Lower leg skin (tissue), 4 donors: ENCODE results near the gene MAS1L. TPM values are rescaled to one million over a fixed set of nuclear protein-coding genes. Genes with fewer than 3 reads are reported as not detected.
A peak's percentile ranks its signal among the peaks of the same experiment; 100 is the strongest.

Source experiments
- DNase-seq, 2 donors: peaks; one replicate each; pipeline ENCODE4 v3.0.0-alpha.2; 2019; ENCODE audit warnings: low spot score in 2 of 2
- H3K4me3 ChIP-seq: fragments of 200-600 bp; sonication (generic); 2 replicates; pipeline ENCODE4 v1.5.1; 2017; ENCODE audit warnings: mild to moderate bottlenecking, low read depth; ENCODE audit not compliant: poor library complexity, severe bottlenecking
- CTCF ChIP-seq, 3 donors: fragments of 450-650 bp; IDR thresholded peaks; one replicate each; pipeline ENCODE4 v1.5.1; 2016; ENCODE audit warnings: antibody characterized with exemption in 3 of 3, mild to moderate bottlenecking in 3 of 3, moderate library complexity in 2 of 3
- POLR2A ChIP-seq, 2 donors: fragments of 450-650 bp; IDR thresholded peaks; one replicate each; pipeline ENCODE4 v1.6.1; 2016 to 2017; ENCODE audit warnings: antibody characterized with exemption in 2 of 2, mild to moderate bottlenecking in 1 of 2, moderate library complexity in 1 of 2
- WGBS, 2 donors: methylation state at CpG; one replicate each; pipeline ENCODE4 v1.1.5; 2018; 5-methylcytosine and 5-hydroxymethylcytosine counted together
- intact Hi-C: fragments of 100-400 bp; cut with DNase I; formaldehyde crosslinking; loops from one replicate; pipeline ENCODE4 v1.15.0; 2023; ENCODE audit warnings: low total_unique reads
- total RNA-seq, 4 donors: library from RNA; depleted of rRNA; stranded (reverse); fragments of >200 nt; gene quantifications; one replicate each; pipeline ENCODE4 v1.1.0, GENCODE V29; 2016

The MAS1L gene
- total RNA-seq, 4 donors from 2014 or later = not detected

- intact Hi-C loops = no loop called here
- no peak overlapping the region for H3K4me3 ChIP-seq
- no peak for TF ChIP-seq POLR2A (IDR thresholded peaks at IDR 0.05)
- TF ChIP-seq CTCF (IDR thresholded peaks at IDR 0.05) = no peak
- no peak for DNase-seq
- WGBS, 2 donors = 64 to 66% methylated on average over 7 of the region's 7 CpGs
These were observed 36.9 kb upstream of the MAS1L start for GRCh38 chr6:29524444-29525310.

- TF ChIP-seq POLR2A (IDR thresholded peaks at IDR 0.05) (no peak), CTCF (IDR thresholded peaks at IDR 0.05) (no peak)
- H3K4me3 ChIP-seq = no peak overlapping the region
- intact Hi-C loops = no loop called here
- 82 to 88% methylated on average over 2 of the region's 2 CpGs for WGBS, 2 donors
- no peak for DNase-seq
These were observed 36.3 kb upstream of the MAS1L start for GRCh38 chr6:29524044-29524443.

- H3K4me3 ChIP-seq = no peak overlapping the region
- TF ChIP-seq CTCF (IDR thresholded peaks at IDR 0.05) = no peak
- TF ChIP-seq POLR2A (IDR thresholded peaks at IDR 0.05) = no peak
- 77 to 78% methylated on average over 2 of the region's 2 CpGs for WGBS, 2 donors
- intact Hi-C loops = no loop called here
- no peak for DNase-seq
These were observed 34.5 kb upstream of the MAS1L start for GRCh38 chr6:29522227-29522626.

DNA sequence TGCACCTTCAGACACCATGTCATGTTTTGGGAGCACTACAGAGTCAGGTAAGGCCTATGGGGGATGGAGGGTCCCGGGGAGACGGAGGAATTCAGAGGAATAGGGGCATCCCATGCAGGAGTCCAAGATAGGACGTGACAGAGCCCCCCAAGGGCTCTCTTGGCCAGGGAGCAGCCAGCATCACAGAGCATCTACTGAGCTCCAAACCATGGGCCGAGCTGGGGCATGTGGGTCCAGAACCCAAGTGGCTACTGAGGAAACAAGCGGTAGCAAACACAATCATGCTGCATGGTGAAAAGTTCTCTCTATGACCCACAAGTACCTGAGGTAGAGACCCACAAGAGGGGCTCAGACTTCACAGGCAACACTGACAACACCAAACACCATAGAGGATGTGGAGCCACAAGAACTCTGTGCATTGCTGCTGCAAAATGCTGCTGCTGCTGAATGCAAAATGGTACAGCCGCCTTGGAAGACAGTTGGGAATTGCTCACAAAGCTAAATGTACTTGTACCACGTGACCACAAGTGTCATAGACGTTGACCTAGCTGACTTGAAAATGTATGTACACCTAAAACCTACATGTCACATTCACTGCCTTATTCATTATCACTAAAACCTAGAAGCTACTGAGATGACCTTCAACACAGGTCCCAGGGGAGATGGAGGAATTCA, 33.4 kb upstream of the MAS1L start:
- TF ChIP-seq CTCF (IDR thresholded peaks at IDR 0.05) (no peak), POLR2A (IDR thresholded peaks at IDR 0.05) (no peak)
- intact Hi-C loops = no loop called here
- WGBS, 2 donors = 52 to 68% methylated on average over 8 of the region's 8 CpGs
- no peak overlapping the region for H3K4me3 ChIP-seq
- DNase-seq = peak in 1 of 2 donors; percentile 21

DNA sequence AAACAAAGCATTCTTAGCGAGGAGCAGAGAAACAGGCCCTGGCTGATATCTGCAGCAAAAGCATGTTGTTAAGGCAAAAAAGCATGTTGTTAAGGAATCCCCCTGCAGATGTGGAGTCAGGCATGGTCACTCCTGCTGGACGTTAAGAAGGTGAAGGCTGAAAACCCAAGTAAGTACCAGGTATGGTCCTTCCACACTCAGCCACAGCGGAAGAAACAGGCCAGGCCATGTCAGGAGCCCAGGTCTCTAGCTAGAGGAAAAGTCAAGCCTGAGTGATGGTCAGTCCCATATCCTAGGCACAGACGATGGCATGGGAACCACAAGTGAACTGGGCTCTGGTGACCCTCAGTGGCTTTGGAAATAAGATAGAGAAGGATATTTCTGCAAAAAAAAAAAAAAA, 32.5 kb upstream of the MAS1L start:
- no peak for TF ChIP-seq CTCF (IDR thresholded peaks at IDR 0.05)
- TF ChIP-seq POLR2A (IDR thresholded peaks at IDR 0.05) = no peak
- WGBS, 2 donors = 81 to 84% methylated on average over 4 of the region's 4 CpGs
- H3K4me3 ChIP-seq = no peak overlapping the region
- intact Hi-C loops = no loop called here
- peak in 1 of 2 donors; percentile 52 for DNase-seq
